HG02642 (cell line): Measurements from ENCODE around the gene C1orf105.

Experiments used
- ATAC-seq: cut with Tn5 transposase; IDR thresholded peaks from one replicate; pipeline ENCODE4 v1.9.1; 2021; ENCODE audit warnings: mild to moderate bottlenecking; ENCODE audit not compliant: unreplicated experiment, poor library complexity

The C1orf105 gene

DNA sequence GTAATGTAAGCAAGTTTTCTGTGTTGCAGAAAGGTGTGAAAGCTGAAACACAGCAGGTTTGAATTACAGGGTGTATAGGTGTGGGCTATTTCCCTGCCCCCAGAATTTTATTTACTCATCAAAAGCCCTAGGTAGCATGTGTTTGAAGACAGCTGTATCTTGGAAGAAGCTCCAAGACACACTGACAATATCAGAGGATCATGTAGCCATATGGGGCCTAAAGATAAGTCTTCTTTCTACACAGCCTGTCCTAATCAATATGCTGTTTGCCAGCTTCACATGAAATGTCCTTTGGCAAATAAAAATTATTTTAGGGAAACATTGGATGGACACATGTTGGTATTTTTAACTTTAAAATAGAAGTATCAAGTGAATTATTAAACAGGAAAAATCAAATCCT is 95.0 kb downstream of the C1orf105 start:
- ATAC-seq, result no peak

GRCh38 chr1:172515927-172516326 is 95.4 kb downstream of the C1orf105 start:
- ATAC-seq, result no peak

DNA sequence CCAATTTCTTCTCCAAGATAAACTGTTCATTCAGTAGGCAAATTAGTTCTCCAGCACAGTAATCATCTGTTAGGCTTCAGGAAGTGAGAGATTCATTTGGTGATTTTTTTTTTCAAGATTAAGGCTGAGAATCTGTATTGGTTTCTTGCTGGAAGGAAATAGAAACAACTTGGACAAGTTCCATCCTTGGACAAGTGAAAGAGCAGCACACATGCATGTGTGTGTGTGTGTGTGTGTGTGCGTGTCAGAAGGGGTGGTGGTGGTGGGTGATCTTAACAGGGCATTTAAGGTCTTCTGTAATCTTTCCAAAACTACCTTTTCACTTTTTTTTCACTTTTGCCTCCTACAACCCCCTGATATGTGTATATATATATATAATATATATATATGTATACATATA is 96.6 kb downstream of the C1orf105 start:
- ATAC-seq, result no peak

- ATAC-seq, result no peak
Observed at GRCh38 chr1:172517545-172517944, 97.1 kb downstream of the C1orf105 start.
